HG03575 (cell line): ENCODE results near the gene FAM3D.

Experiments used
- ATAC-seq: cut with Tn5 transposase; IDR thresholded peaks from one replicate; pipeline ENCODE4 v1.9.1; 2021; ENCODE audit not compliant: unreplicated experiment, insufficient number of reproducible peaks, low FRiP score; ENCODE audit errors: extremely low read depth

The FAM3D gene

DNA sequence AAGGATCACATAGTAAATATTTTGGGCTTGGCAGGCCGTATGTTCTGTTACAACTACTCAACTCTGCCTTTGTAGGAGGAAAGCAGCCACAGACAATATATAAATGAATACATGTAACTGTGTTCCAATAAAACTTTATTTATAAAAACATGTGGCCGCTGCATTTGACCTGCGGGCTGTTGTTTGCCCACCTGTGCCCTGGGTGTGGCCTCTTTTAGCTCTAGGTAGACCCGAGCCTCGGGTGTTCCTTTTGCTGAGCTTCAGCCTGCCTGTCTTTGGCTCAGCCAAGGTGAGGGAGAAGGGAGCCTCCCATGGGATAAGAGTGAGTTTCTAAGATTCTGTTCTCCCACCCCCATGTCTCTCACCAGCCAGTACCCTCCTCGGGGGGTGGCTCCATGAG lies 5.6 kb downstream of the FAM3D start:
- no peak for ATAC-seq

DNA sequence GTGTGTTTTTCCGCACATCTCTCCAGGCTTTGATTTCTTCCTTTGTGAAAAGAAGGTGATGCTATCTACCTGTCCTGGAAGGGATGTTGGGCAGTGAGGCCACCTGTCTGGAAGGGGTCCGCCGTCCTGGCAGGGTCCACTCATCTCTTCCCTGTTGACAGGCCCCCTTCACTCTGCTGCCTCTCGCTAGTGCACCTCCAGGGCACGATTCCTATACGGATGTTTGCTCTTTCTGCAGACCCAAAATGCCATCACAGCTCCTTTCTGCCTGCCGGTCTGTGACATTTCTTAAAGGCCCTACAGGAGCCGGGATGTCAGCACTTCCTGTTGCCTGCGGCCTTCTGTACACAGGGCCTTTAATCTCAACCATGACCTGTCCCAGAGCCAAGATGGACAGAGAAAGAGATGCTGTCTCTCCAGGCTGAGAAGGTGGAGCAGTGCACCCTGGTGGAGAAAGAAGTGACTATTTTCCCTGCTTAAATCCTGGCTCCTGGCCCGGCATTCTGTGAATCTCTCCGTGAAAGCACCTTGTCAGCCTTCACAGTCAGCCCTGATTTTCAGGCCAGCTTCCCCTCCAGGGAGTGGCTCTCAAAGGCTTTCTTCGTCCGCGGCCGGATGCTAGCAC lies 7.4 kb downstream of the FAM3D start:
- ATAC-seq, result no peak

DNA sequence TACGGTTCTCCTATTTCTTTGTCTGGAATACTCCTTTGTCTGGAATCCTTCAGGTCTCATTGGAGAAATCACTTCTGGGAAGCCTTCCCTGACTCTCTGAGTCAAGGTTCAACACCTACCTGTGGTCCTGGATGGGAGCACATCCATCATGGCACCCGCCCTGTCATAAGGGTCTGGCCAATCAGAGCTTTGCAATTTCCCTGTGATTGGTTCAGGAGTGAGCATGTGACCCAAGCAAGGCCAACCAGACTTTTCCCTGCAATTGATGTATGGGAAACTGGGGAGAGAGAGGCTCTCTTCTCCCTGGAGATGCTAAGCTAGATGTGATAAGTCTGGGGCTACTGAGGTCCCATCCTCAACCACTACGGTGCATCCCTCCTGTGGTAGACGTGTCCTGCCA lies 8.1 kb downstream of the FAM3D start:
- ATAC-seq, result no peak

DNA sequence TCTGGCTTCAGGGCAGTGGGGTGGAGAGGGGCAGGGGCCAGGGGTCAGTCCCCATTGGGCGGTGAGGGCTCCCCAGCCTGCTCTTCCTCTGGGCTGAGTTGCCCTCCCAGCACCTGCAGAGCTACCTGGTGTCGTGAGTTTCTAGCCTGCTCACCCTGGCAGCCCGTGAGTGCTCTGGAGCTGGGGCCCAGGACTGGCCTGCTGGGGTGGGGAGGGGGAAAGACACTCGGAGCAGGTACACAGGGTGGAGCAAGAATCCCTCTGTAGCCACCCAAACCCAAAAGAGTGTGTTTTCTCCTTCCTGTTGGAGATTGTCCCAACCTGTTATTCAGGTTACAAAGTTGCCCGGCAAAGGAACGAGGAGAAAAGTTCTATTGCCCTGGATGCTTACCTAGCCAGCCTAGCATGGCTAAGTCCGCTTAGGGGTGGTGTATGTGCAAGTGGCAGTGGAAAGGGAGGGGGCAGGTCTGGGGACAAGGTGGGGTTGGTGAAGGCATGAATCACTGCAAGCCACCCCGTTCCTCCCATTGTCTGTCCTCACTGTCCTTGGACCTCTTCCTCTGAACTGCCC lies 8.9 kb downstream of the FAM3D start:
- no peak for ATAC-seq

DNA sequence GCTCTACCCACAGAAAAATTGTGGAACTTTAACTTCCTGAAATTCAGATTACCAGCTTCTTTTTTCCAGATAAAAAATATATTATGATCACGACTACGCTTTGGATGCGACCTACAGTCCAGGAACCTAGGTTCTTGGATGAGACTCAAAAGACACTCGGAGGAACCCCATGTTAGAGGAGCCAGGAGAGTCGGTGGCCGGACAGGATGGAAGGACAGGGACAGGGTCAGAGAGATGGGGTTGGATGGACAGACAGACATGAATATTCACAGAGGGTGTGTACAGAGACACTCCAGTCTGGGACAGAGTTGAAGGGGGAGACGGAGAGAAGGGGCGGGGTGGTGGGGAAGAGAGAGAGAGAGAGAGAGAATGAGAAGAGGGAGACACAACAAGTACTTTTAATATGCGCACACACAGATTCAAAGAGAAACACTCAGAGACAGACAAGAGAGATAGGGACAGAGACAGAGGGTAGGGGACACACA lies 9.5 kb downstream of the FAM3D start:
- ATAC-seq, result no peak

DNA sequence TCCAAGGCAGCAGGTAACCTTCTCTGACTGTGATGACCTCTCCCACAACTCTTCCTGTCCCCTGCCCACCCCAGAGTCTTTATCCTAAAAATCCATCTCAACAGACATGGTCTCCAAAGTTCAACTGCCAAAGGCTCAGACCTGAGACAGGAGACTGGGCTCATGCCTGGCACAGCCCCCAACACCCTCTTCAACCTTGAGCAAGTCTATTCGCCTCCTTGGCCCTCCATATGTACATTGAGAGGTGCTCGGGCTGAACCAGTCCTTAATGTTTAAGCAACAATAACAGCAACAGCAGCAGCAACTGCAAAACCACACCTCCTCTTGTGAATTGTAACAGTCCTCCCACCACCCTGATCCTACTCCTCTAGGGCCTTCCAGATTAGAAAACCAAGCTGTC lies 9.9 kb downstream of the FAM3D start:
- no peak for ATAC-seq

DNA sequence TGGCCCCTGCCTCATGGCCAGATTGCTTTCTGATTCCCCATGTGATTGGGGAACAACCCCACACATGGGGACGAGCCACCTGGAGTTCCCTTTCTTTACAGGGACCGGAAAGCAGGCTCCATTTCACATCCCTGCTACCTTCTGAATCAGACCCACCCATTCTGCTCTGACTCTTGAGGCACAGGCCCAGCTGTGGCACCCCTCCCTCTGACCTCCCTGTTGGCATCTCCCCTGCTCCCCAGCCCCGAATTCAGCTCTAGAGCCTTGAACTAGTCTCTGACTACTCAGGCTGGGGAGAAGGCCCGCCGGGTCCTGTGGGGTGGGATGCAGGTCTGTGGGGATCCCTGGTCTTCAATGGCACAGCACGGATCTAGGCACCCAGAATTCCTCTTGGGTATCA lies 12.1 kb downstream of the FAM3D start:
- no peak for ATAC-seq

DNA sequence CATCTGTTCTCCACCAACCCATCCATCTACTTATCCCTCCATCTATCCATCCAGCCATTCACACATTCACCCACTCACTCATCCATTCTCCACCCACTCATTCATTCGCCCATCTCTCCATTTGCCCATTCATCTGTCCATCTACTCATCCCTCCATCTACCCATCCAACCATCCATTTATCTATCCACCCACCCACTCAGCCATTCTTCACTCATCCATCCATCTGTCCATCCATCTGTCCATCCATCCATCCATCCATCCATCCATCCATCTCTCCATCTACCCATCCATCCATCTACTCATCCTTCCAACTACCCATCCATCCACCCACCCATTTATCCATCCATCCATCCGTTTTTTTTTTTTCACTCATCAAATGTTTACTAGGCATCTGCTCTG lies 13.9 kb downstream of the FAM3D start:
- ATAC-seq, result no peak

DNA sequence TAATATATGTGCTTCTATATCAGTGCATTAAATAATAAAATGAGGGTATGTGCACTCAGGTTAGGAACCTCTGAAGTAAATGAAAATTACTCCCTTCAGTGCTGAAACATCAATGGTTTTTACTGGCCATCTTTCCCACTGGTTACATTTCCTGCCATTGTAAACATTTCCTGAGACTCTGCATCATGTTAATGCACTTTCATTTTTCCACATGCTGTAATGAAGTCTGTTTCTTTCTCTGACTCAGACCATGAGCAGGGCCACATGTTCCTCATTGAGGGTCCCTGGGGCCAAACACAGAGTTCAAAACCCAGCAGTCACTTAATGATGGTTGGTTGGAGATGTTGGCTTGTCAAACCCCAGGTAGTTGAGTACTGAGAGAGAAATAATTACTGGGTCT lies 15.3 kb downstream of the FAM3D start:
- no peak for ATAC-seq

DNA sequence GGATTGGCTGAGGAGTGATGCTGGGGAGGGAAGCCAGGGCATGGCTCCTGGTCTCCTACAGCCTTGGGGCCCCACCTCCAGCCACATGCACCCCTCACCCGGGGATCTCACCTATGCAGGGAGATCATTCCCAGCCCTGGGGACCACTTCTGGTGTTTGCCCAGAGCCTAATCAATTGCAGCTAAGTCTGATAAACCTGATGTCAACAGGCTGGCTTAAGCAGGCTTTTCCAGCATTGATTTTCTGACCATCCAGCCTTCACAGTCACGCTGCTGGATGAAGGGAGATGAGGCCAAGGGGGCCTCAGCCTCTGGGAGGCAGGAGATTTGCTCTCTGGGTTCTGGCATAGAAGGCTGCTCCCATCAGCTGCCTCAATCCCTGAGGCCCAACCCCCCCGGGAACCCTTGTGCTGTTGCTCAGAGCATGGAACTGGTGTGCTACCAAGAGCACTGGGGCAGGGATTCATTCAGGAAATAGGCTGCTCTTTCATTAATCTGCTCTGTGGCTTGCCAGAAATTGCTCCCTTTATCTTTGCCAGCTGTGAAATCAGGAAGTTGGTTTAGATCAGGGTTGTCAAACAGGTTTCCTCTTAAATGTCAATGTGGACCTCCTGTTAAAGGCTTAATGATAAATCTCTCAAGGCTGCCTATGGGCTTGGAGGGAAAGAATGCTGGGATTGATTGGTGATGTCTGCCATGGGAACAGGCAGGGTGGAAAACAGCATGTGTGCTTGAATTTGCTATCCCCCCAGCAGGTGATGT lies 19.0 kb downstream of the FAM3D start:
- ATAC-seq, result no peak

DNA sequence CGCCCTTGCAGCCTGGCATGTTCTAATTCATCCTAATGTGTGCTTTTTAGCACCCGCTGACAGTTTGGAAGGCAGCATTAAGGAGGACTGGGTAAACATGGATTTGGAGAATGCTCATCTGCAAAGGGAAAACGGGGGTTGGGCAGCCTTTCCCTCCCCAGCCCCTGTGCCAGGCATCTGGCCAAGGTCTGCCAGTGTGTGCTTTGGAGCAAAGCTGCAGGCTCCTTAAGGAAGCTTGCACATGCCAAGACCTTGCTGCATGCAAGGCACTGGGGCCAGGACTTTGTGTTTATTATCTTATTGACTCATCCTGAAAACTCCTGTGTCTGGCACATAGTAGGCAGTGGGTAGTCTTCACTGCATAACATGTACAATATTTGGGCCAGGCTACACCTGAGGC lies 20.1 kb downstream of the FAM3D start:
- no peak for ATAC-seq

DNA sequence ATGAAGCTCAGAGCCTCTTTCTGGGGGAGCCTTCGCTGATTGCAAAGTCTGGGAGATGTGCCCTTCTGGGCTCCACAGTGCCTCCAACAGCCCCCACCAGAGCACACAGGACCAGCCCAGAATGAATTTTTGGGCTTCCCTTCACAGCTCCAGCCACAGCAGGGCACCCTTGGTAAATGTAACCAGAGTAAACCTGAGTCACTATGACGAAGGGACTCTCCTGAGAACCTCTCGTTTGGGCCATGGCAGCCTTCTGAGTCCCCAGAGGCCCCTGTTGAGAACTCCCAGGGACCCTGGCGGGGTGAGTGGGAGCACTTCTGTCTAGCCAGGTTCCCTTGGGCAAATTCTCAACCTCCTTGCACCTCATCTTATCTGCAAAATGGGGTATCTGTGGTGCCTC lies 20.8 kb downstream of the FAM3D start:
- ATAC-seq, result no peak

DNA sequence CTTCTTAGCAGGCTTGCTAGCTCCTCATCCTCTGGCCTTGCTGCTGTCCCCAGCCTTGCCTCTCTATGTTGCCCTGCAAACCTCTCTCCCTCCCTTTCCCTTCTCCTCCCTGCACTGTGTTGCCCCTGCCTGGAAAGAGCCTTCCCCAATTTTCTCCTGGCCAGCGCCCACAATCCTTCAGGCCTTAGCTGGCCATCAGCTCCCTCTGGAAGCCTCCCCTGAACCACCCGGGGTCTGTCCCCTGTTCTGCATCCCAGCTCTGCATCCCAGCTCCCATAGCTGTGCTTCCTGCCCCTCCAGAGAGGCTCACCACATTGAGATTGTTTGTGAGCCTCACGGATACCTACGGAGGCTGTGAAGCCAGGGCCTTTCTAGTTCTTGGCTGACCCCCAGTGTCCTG lies 23.7 kb downstream of the FAM3D start:
- no peak for ATAC-seq

DNA sequence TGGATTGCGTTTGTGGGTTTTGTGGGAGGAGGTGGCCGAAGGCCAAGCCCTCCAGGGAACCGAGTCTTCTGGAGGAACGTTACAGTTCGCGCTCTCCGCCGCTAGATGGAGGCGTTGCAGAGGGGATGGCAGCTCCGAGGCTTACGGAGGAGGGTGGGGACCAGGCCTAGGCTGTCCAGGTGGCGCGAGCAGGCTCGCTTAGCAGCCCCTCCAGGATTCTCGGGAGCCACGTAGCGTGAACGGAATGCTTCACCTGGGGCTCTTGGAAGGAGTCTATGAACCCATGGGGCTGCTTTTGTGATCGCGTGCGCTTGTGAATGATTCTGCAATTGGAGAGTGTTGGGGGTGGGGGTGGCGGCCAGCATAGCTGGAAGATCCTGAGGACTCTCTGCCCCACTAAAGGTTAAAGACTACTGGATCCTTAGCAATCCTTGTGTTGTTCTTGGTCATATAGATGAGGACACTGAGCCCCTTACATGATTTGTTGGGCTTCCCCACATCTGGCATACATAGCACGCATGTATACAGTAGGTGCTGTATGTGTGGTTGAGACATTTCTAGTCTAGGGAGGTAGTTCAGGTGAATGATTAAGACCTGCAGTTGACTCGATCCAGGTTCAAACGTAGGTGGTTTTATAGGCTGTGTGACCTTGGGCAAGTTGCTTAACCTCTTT lies 25.7 kb downstream of the FAM3D start:
- ATAC-seq, result no peak

DNA sequence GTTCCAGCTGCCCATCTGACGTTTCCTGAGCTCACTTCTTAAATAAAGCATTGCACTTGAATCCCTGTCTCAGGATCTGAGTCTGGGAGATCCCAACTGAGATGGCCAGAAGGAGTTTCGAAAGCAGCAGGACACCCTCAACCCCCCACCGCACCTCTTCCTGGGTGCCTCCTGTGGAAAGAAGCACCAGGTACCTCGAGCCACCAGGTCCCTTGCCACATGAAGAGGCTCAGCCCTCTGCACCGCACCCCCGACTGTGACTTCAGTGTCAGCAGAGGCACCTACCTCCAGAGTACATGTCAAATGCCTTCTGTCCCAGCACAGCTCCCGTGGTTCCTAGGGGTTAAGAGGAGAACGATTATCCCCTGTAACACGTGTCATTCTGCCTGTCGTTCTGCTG lies 26.7 kb downstream of the FAM3D start:
- ATAC-seq, result no peak

DNA sequence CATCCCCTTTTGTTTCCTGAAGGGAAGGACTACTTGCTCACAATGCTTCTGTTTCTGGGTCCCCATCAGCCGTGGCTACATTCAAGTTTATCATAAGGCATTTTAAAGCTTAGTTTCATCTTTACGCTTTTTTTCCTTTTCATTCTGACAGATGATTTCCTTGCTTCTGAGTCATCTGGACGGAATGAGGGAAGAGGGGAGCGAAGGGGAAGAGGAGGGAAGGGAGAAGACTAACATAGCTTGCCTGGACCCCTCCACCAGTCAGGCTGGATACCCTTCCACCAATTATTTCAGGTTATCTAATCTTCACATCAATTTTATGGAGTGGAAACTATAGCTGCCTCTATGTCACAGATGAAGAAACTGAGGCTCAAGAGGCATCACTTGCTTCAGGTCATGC lies 27.6 kb downstream of the FAM3D start:
- ATAC-seq, result no peak

DNA sequence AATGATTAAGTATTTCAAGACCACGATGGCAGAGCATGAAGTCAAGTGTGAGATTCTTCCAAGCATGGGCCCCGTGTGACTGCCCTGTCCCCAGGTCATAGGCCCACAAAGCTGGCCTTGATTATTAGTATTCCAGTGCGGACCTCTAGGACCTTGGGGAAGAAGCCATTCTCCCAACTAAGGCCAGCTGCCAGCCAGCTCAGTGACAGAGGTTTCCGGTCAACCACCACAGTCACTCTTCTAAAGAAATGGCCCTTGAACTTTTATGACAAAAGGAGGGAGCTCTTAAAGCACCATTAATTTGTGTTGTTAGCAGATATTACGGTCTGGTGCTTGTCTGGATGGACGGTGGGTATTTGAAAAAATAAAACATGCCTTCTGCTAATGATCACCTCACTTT lies 28.0 kb downstream of the FAM3D start:
- no peak for ATAC-seq

DNA sequence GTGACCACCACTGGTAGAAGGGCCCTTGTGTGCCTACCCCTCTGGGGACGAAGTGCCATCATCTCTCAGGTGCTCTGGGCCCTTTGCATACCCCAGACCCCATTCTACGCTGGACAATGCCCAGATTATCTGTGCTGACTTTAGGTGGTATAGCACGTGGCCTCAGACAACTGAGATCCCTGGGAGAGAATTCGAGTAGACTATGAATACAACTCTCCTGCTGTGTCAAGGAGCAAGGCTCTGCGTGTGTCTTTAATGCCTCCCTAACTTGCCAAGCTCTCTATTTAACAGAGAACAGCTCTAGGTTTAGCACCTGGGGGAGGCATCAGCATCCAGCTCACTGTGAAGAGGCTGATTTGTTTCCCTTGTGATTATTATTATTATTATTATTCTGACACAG lies 29.1 kb downstream of the FAM3D start:
- no peak for ATAC-seq

DNA sequence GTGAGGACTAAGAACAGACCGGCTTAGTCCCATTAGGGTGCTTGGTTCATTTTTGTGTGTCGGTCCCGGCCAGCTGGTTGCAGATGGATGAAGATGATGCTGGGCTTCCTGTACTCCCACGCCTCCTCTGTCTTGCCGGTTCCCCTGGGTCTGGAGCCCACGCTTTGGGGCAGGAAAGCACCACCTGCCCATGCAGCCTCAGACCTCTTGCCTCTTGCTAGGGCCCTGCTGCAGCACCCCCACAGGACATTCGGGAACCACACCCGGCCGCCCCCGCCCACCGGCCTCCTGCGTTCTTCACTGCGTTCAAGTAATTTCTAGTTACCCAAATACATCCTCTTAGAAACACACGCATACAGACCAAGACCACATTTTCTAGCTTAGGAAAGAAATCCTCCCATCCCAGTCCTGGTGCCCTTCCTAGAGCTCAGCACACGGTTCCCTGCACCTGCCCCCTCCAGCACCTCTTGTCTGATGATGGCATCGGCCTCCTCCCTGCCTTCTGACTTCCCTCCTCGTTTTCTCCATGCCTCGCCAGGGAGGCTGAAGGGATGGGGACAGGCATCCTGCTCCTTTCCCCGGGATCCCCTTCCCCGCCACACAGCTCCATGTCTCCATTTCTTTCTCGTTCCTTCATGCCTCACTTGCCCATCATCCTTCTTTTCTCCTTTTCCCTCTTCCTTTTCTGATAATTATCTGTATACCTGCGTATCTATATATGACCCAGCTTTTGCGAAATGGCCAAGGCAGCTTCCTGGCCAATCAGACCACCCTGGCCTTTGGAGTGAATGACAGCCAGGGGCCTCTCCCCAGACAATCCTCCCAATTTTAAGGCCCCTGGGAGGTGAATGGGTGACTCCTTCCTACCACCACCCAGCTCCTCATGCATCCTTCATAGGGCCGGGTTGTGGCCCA lies 30.9 kb downstream of the FAM3D start:
- ATAC-seq, result no peak
